ENCODE results near the gene HCN4. TPM values are rescaled to one million over a fixed set of nuclear protein-coding genes. Genes with fewer than 3 reads are reported as not detected.
"Not testable (repeated sequence)": the region's sequence is repeated elsewhere in the genome, so short reads cannot be mapped to it uniquely, and the experiment has no call there.

HCN4 gene
- total RNA-seq, 2 experiments from 2014 or later, result not detected

DNA sequence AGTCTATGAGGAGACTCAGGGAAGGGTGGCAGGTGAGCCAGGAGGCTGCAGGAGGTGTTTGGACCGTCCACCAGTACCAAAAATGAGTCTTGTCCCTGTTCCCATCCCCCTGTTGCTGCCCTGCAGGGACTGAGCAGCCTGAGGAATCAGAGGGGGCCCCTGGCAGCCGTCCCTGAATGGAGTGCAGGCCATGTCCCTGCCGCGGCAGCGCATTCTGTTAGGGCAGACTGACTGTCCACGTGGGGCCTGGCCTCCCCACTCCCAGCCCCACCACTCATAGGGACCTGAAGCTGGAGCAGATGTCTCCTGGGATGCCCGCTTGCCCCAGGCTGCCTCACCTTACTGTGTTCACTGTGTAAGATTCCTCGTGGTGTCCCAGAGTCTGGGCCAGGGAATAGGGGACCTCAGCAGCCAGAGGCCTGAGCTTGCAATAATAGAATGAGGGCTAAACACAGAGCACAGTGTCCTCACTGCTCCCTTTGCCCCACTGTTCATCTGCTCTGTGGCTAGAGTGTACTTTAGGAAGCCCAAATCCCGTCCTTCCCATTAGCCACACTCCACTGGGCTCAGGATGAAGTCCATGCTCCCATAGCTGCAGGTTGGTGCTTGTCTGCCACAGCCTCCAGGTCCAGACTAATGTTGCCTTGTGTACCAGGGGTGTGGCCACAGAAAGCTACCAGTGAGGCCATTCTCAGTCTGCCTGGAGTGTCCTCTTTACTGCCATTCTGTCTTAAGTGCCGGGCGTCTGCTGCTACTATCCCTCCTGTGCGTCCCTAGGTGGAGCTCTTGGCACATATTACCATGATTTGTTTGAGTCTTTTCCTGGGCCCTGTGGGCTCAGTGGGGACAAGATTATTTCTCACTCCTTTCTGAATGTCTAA is 63.2 kb downstream of the HCN4 start:
- no peaks in the 10 kb centered on the region for H3K9me3 ChIP-seq (ENCODE audit: control insufficient read depth in 1 of 2, insufficient read depth in 1 of 2, low read length in 2 of 2)
- no peaks in the 10 kb centered on the region for H3K27me3 ChIP-seq (ENCODE audit: control insufficient read depth in 1 of 2, insufficient read depth in 2 of 2, low read length in 2 of 2)
- H3K27ac Mint-ChIP-seq, result no peak overlapping the region
- DNase-seq (peak in 3 of 14 experiments; percentile 35 to 48 (median 48)), ATAC-seq (ENCODE audit: poor library complexity) (no peak)
- POLR2A ChIA-PET, result no interaction called here
- no peaks in the 10 kb centered on the region for H3K9me3 Mint-ChIP-seq
- peaks cover 3% of the 10 kb centered on the region for H3K4me1 ChIP-seq (ENCODE audit: insufficient read depth, low read length)
- CTCF ChIA-PET, result no interaction called here
- no peak overlapping the region for H3K4me3 Mint-ChIP-seq
- no peaks in the 10 kb centered on the region for H3K27me3 Mint-ChIP-seq
- H3K36me3 Mint-ChIP-seq (ENCODE audit: low read depth), result peaks cover 27% of the 10 kb centered on the region
- H3K4me1 Mint-ChIP-seq (ENCODE audit: low read depth), result no peaks in the 10 kb centered on the region
- TF ChIP-seq, protein P1, sequence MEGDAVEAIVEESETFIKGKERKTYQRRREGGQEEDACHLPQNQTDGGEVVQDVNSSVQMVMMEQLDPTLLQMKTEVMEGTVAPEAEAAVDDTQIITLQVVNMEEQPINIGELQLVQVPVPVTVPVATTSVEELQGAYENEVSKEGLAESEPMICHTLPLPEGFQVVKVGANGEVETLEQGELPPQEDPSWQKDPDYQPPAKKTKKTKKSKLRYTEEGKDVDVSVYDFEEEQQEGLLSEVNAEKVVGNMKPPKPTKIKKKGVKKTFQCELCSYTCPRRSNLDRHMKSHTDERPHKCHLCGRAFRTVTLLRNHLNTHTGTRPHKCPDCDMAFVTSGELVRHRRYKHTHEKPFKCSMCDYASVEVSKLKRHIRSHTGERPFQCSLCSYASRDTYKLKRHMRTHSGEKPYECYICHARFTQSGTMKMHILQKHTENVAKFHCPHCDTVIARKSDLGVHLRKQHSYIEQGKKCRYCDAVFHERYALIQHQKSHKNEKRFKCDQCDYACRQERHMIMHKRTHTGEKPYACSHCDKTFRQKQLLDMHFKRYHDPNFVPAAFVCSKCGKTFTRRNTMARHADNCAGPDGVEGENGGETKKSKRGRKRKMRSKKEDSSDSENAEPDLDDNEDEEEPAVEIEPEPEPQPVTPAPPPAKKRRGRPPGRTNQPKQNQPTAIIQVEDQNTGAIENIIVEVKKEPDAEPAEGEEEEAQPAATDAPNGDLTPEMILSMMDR (IDR thresholded peaks at IDR 0.05), result no peak
- intact Hi-C loops (cut with DNase I, micrococcal nuclease), result no loop called here
- no peak overlapping the region for H3K27ac ChIP-seq (ENCODE audit: low read depth in 1 of 2, low read length in 2 of 2)
- H3K4me3 ChIP-seq (ENCODE audit: low read length), result no peak overlapping the region
- H3K36me3 ChIP-seq (ENCODE audit: insufficient read depth, low read length), result peaks cover 6% of the 10 kb centered on the region

DNA sequence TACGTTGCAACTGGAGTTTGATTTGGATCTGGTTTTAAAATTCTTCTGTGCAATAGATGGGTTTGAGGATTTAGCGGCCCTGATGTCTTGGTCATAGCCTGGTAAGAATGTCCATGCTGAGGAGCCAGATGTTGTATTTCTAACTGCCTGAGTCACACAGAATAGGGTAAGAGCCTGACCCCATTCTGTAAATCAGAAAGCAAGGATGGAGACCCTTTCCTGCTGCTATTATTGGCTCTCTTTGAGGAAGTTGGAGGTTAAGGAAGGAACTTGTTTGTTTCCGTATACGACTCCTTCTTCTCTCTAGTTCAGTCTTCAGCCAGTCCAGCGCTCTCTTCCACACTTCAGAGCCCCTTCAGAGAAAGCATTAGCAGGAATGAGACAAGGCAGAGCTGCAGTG is 65.1 kb downstream of the HCN4 start:
- H3K4me3 ChIP-seq (ENCODE audit: low read length), result no peak overlapping the region
- H3K36me3 Mint-ChIP-seq (ENCODE audit: low read depth), result peaks cover 34% of the 10 kb centered on the region
- intact Hi-C loops (cut with DNase I, micrococcal nuclease), result no loop called here
- peaks cover 3% of the 10 kb centered on the region for H3K4me1 ChIP-seq (ENCODE audit: insufficient read depth, low read length)
- ChIA-PET CTCF (no interaction called here), POLR2A (no interaction called here)
- no peak overlapping the region for H3K4me3 Mint-ChIP-seq
- H3K4me1 Mint-ChIP-seq (ENCODE audit: low read depth), result no peaks in the 10 kb centered on the region
- H3K27ac ChIP-seq (ENCODE audit: low read depth in 1 of 2, low read length in 2 of 2), result no peak overlapping the region
- no peaks in the 10 kb centered on the region for H3K27me3 ChIP-seq (ENCODE audit: control insufficient read depth in 1 of 2, insufficient read depth in 2 of 2, low read length in 2 of 2)
- H3K9me3 ChIP-seq (ENCODE audit: control insufficient read depth in 1 of 2, insufficient read depth in 1 of 2, low read length in 2 of 2), result no peaks in the 10 kb centered on the region
- DNase-seq (no peak), ATAC-seq (ENCODE audit: poor library complexity) (no peak)
- no peaks in the 10 kb centered on the region for H3K9me3 Mint-ChIP-seq
- H3K27me3 Mint-ChIP-seq, result no peaks in the 10 kb centered on the region
- TF ChIP-seq, protein P1 (IDR thresholded peaks at IDR 0.05), result no peak
- peaks cover 6% of the 10 kb centered on the region for H3K36me3 ChIP-seq (ENCODE audit: insufficient read depth, low read length)
- H3K27ac Mint-ChIP-seq, result no peak overlapping the region

DNA sequence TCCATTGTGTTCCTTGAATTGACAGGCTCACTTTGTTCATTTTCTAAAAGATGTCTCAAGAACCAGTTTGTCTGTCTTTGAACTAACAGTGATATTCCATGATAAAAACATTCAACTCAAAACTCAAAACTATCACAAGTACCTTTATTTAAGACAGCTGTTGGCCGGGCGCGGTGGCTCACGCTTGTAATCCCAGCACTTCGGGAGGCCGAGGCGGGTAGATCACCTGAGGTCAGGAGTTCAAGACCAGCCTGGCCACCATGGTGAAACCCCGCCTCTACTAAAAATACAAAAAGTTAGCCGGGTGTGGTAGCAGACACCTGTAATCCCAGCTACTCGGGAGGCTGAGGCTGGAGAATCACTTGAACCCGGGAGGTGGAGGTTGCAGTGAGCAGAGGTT is 68.5 kb downstream of the HCN4 start:
- H3K9me3 ChIP-seq (ENCODE audit: control insufficient read depth in 1 of 2, insufficient read depth in 1 of 2, low read length in 2 of 2); DNase-seq; CTCF ChIA-PET; H3K9me3 Mint-ChIP-seq; POLR2A ChIA-PET; H3K36me3 ChIP-seq (ENCODE audit: insufficient read depth, low read length); H3K27me3 Mint-ChIP-seq; H3K4me1 Mint-ChIP-seq (ENCODE audit: low read depth); intact Hi-C loops (cut with DNase I, micrococcal nuclease); H3K27me3 ChIP-seq (ENCODE audit: control insufficient read depth in 1 of 2, insufficient read depth in 2 of 2, low read length in 2 of 2); H3K4me3 ChIP-seq (ENCODE audit: low read length); H3K27ac Mint-ChIP-seq; H3K27ac ChIP-seq (ENCODE audit: low read depth in 1 of 2, low read length in 2 of 2); H3K4me1 ChIP-seq (ENCODE audit: insufficient read depth, low read length); H3K4me3 Mint-ChIP-seq; ATAC-seq (ENCODE audit: poor library complexity): not testable (repeated sequence)
- H3K36me3 Mint-ChIP-seq (ENCODE audit: low read depth), result peaks cover 39% of the 10 kb centered on the region
